Fibroblast of the conjunctiva (primary cell): ENCODE data around the gene MIA.
"Not testable (repeated sequence)": the region's sequence is repeated elsewhere in the genome, so short reads cannot be mapped to it uniquely, and the experiment has no call there.

Source experiments
- DNase-seq: peaks from one replicate; pipeline ENCODE4 v3.0.0-alpha.2; 2010; ENCODE audit warnings: low read depth

The MIA gene

DNA sequence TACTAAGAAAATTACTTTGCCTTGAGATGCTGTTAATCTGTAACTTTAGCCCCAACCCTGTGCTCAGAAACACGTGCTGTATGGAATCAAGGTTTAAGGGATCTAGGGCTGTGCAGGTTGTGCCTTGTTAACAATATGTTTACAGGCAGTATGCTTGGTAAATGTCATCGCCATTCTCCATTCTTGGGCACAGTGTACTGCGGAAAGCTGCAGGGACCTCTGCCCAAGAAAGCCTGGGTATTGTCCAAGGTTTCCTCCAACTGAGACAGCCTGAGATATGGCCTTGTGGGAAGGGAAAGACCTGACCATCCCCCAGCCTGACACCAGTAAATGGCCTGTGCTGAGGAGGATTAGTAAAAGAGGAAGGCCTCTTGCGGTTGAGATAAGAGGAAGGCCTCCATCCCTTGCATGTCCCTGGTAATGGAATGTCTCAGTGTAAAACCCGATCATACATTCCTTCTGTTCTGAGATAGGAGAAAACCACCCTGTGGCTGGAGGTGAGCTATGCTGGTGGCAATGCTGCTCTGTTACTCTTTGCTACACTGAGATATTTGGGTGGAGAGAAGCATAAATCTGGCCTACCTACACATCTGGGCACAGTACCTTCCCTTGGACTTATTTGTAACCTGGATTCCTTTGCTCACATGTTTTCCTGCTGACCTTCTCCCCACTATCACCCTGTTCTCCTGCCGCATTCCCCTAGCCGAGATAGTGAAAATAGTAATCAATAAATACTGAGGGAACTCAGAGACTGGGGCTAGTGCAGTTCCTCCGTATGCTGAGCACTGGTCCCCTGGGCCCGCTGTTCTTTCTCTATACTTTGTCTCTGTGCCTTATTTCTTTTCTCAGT lies 47.6 kb downstream of the MIA start:
- DNase-seq: not testable (repeated sequence)

DNA sequence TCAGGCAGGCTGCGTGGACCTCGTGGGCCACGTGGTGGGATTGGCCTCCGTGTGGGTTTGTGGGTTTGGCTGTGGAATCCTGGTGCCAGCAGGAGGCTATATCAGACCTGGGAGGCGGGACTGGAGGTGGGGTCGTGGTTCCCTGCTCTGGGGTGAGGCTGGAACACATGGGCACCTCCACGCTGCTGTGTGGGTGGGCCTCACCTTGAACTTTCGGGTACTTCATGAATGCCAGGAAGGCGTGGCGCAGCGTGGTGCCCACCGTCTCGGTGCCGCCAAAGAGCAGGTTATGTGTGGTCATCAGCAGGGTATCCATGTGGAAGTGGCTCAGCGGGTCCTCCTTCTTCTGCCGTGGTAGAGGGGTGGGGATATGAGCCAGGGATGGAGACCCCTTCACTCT lies 49.6 kb downstream of the MIA start:
- not testable (repeated sequence) for DNase-seq

- DNase-seq: not testable (repeated sequence)
These were observed 50.3 kb downstream of the MIA start for GRCh38 chr19:40825460-40826095.

GRCh38 chr19:40826312-40826698 lies 51.0 kb downstream of the MIA start:
- not testable (repeated sequence) for DNase-seq

DNA sequence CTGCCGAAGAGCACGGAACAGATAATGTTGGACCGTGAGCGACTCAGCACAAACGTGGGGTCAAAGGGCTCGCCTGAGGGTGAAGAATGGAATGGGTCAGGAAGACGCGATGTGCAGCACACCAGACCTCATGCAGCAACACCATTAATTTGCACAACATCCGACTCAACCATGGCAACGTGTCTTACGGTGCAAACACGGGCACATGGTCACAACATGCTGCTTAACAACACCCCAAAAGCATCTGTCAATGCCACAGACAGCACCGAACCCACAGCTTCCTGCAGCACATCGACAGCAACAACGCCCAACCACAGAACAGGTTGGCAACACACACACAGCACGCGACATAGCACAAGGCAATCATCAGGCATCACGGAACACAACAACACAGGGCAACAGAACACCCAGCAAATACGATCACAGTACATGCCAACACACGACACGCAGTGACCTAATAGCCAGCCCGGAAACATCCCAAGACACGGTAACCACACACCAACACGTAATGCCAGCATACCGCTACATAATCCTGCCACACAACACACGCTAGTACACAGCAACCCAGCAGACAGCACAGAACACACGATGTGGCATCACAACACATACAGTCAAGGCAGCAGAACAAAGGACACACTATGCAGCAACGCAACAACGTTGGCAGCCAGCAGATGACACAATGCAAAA lies 51.5 kb downstream of the MIA start:
- DNase-seq: not testable (repeated sequence)
